Gastrocnemius medialis (tissue), 4 donors: ENCODE measurements around the gene TNFRSF18.

Source experiments
- POLR2A ChIP-seq, 2 donors: fragments of 450-650 bp; IDR thresholded peaks; one replicate each; pipeline ENCODE4 v1.6.1; 2017; ENCODE audit warnings: antibody characterized with exemption in 2 of 2, mild to moderate bottlenecking in 2 of 2, moderate library complexity in 2 of 2
- TF ChIP-seq, protein P1 (sequence below), 5 experiments: fragments of 450-650 bp in 3 of 5; fragments of 200-600 bp in 2 of 5; sonication (generic) in 2 of 5; IDR thresholded peaks in 4 of 5; conservative IDR thresholded peaks in 1 of 5; 1 replicate in 4 of 5; 2 replicates in 1 of 5; pipeline ENCODE4 v1.5.1; 2016 to 2019; ENCODE audit warnings: antibody characterized with exemption in 5 of 5, mild to moderate bottlenecking in 3 of 5, moderate library complexity in 3 of 5

DNA sequence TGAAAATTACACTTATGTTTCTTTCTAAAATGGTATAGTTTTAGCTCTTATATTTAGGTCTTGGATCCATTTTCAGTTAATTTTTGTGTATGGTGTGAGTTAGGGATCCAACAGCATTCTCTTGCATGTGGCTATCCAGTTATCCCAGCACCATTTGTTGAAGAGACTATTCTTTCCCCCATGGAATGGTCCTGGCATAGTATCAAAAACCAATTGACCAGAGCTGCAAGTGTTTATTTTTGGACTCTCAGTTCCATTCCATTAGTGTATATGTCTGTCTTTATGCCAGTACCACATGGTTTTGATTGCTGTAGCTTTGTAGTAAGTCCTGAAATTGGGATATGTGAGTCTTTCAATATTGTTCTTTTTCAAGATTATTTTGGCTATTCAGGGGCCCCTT is 18.5 kb downstream of the TNFRSF18 start:
- TF ChIP-seq, protein P1, sequence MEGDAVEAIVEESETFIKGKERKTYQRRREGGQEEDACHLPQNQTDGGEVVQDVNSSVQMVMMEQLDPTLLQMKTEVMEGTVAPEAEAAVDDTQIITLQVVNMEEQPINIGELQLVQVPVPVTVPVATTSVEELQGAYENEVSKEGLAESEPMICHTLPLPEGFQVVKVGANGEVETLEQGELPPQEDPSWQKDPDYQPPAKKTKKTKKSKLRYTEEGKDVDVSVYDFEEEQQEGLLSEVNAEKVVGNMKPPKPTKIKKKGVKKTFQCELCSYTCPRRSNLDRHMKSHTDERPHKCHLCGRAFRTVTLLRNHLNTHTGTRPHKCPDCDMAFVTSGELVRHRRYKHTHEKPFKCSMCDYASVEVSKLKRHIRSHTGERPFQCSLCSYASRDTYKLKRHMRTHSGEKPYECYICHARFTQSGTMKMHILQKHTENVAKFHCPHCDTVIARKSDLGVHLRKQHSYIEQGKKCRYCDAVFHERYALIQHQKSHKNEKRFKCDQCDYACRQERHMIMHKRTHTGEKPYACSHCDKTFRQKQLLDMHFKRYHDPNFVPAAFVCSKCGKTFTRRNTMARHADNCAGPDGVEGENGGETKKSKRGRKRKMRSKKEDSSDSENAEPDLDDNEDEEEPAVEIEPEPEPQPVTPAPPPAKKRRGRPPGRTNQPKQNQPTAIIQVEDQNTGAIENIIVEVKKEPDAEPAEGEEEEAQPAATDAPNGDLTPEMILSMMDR (IDR thresholded peaks at IDR 0.05 in 4 of 5, conservative IDR thresholded peaks at IDR 0.05 in 1 of 5), result no peak
- no peak for TF ChIP-seq POLR2A (IDR thresholded peaks at IDR 0.05)
